Mesothelial cell of epicardium (in vitro differentiated cells): Measurements from ENCODE around the gene HDAC4. TPM values are rescaled to one million over a fixed set of nuclear protein-coding genes. Genes with fewer than 3 reads are reported as not detected.
A peak's percentile ranks its signal among the peaks of the same experiment; 100 is the strongest.

Experiments used
- DNase-seq, 2 experiments: peaks; one replicate each; pipeline ENCODE4 v3.0.0; 2021; ENCODE audit warnings: low spot score in 2 of 2; ENCODE audit not compliant: unreplicated experiment in 2 of 2
- H3K27ac Mint-ChIP-seq: 2 replicates; pipeline ENCODE4 v1.8.0; 2021; ENCODE audit warnings: mixed read lengths
- H3K27me3 Mint-ChIP-seq: 2 replicates; pipeline ENCODE4 v1.8.0; 2021; ENCODE audit warnings: low read depth, mixed read lengths
- H3K36me3 Mint-ChIP-seq: 2 replicates; pipeline ENCODE4 v1.8.0; 2021; ENCODE audit warnings: mixed read lengths
- H3K4me1 Mint-ChIP-seq: 2 replicates; pipeline ENCODE4 v1.8.0; 2021; ENCODE audit warnings: mixed read lengths
- H3K4me3 Mint-ChIP-seq: 2 replicates; pipeline ENCODE4 v1.8.0; 2021; ENCODE audit warnings: mild to moderate bottlenecking, moderate library complexity, mixed read lengths
- H3K9me3 Mint-ChIP-seq: 2 replicates; pipeline ENCODE4 v1.8.0; 2021; ENCODE audit warnings: mixed read lengths
- CTCF ChIP-seq: fragments of 200-600 bp; sonication (generic); IDR thresholded peaks from one replicate; pipeline ENCODE4 v1.5.0; 2021; ENCODE audit warnings: antibody characterized with exemption; ENCODE audit not compliant: unreplicated experiment
- total RNA-seq: library from RNA; stranded (reverse); gene quantifications from 3 replicates; pipeline ENCODE4 v1.2.1, GENCODE V29; 2021

HDAC4 gene
- total RNA-seq, 1 donor from 2014 or later, result 59.2 TPM

- Mint-ChIP-seq H3K27me3 (no peaks in the 10 kb centered on the region), H3K36me3 (no peaks in the 10 kb centered on the region), H3K27ac (peak overlapping the region; percentile 30), H3K4me1 (peaks cover 50% of the 10 kb centered on the region), H3K9me3 (peaks cover 1% of the 10 kb centered on the region), H3K4me3 (no peak overlapping the region)
- no peak for DNase-seq
- TF ChIP-seq CTCF, result no peak
These were observed 136.9 kb downstream of the HDAC4 start for GRCh38 chr2:239263669-239264491.

- TF ChIP-seq CTCF, result no peak
- Mint-ChIP-seq H3K27ac (no peak overlapping the region), H3K4me1 (peaks cover 45% of the 10 kb centered on the region), H3K27me3 (no peaks in the 10 kb centered on the region), H3K9me3 (peaks cover 8% of the 10 kb centered on the region), H3K36me3 (peaks cover 6% of the 10 kb centered on the region), H3K4me3 (no peak overlapping the region)
- DNase-seq, result no peak
These were observed 137.6 kb downstream of the HDAC4 start for GRCh38 chr2:239263231-239263630.

GRCh38 chr2:239262484-239263230, 138.2 kb downstream of the HDAC4 start:
- no peak overlapping the region for H3K4me3 Mint-ChIP-seq
- H3K27ac Mint-ChIP-seq, result peak overlapping the region; percentile 54
- peaks cover 12% of the 10 kb centered on the region for H3K36me3 Mint-ChIP-seq
- no peaks in the 10 kb centered on the region for H3K27me3 Mint-ChIP-seq
- DNase-seq, result no peak
- peaks cover 13% of the 10 kb centered on the region for H3K9me3 Mint-ChIP-seq
- peaks cover 39% of the 10 kb centered on the region for H3K4me1 Mint-ChIP-seq
- no peak for TF ChIP-seq CTCF

GRCh38 chr2:239261796-239262483, 138.9 kb downstream of the HDAC4 start:
- peak overlapping the region; percentile 54 for H3K27ac Mint-ChIP-seq
- peaks cover 32% of the 10 kb centered on the region for H3K4me1 Mint-ChIP-seq

More at GRCh38 chr2:239261796-239262483, 138.9 kb downstream of the HDAC4 start:
- H3K4me3 Mint-ChIP-seq, result no peak overlapping the region
- no peak for TF ChIP-seq CTCF
- no peak for DNase-seq
- peaks cover 18% of the 10 kb centered on the region for H3K36me3 Mint-ChIP-seq
- no peaks in the 10 kb centered on the region for H3K27me3 Mint-ChIP-seq
- H3K9me3 Mint-ChIP-seq, result peaks cover 21% of the 10 kb centered on the region
